T47D (cell line): ENCODE data around the gene STX1A.
A peak's percentile ranks its signal among the peaks of the same experiment; 100 is the strongest.
"Not testable (repeated sequence)": the region's sequence is repeated elsewhere in the genome, so short reads cannot be mapped to it uniquely, and the experiment has no call there.

ENCODE experiments used
- DNase-seq, 2 experiments: peaks; one replicate each; pipeline versions ENCODE4 v3.0.0 to v3.0.0-alpha.2; 2011 to 2012; ENCODE audit warnings: low read depth in 1 of 2, low spot score in 1 of 2
- JUND ChIP-seq: IDR thresholded peaks from 2 replicates; pipeline ENCODE4 v1.6.1; 2012; ENCODE audit warnings: low read depth
- in situ Hi-C: cut with HindIII; loops from 2 replicates; pipeline ENCODE4 v1.10.0; 2016; ENCODE audit warnings: low sequenced_read_pairs, low pct_unique_long_range_greater_than_20kb

The STX1A gene

GRCh38 chr7:73727952-73728351 is 8.5 kb upstream of the STX1A start:
- TF ChIP-seq JUND = no peak
- in situ Hi-C loops = no loop called here

GRCh38 chr7:73726083-73726466 is 6.6 kb upstream of the STX1A start:
- no peak for DNase-seq
- in situ Hi-C loops = no loop called here
- TF ChIP-seq JUND = no peak

More at GRCh38 chr7:73727952-73728351, 8.5 kb upstream of the STX1A start:
- no peak for DNase-seq

GRCh38 chr7:73723813-73724212 is 4.3 kb upstream of the STX1A start:
- no peak for TF ChIP-seq JUND
- in situ Hi-C loops = no loop called here
- DNase-seq = no peak

- in situ Hi-C loops = no loop called here
- no peak for TF ChIP-seq JUND
- no peak for DNase-seq
These were observed 3.3 kb upstream of the STX1A start for GRCh38 chr7:73722785-73723184.

- in situ Hi-C loops, DNase-seq: not testable (repeated sequence)
These were observed 2.7 kb upstream of the STX1A start for GRCh38 chr7:73722182-73722581.

- no peak for TF ChIP-seq JUND
- in situ Hi-C loops = no loop called here
- peak in 1 of 2 experiments; percentile 37 for DNase-seq
These were observed 1.9 kb upstream of the STX1A start for GRCh38 chr7:73721377-73721817.

- DNase-seq, in situ Hi-C loops: not testable (repeated sequence)
These were observed 974 bp upstream of the STX1A start for GRCh38 chr7:73720443-73720842.

GRCh38 chr7:73719806-73720169 is 319 bp upstream of the STX1A start:
- in situ Hi-C loops = no loop called here
- no peak for DNase-seq
- TF ChIP-seq JUND = no peak

GRCh38 chr7:73718438-73718881 is 1.0 kb downstream of the STX1A start:
- no peak for TF ChIP-seq JUND
- in situ Hi-C loops = no loop called here
- DNase-seq = no peak

- in situ Hi-C loops = no loop called here
- no peak for TF ChIP-seq JUND
- no peak for DNase-seq
These were observed 1.5 kb downstream of the STX1A start for GRCh38 chr7:73717991-73718405.

- TF ChIP-seq JUND = no peak
- in situ Hi-C loops = no loop called here
- DNase-seq = no peak
These were observed 2.3 kb downstream of the STX1A start for GRCh38 chr7:73717025-73717807.

GRCh38 chr7:73716318-73716890 is 3.1 kb downstream of the STX1A start:
- in situ Hi-C loops = no loop called here
- DNase-seq = no peak
- no peak for TF ChIP-seq JUND

- in situ Hi-C loops = no loop called here
These were observed 3.7 kb downstream of the STX1A start for GRCh38 chr7:73715648-73716317.

GRCh38 chr7:73713319-73713718 is 6.2 kb downstream of the STX1A start:
- DNase-seq, in situ Hi-C loops: not testable (repeated sequence)

More at GRCh38 chr7:73715648-73716317, 3.7 kb downstream of the STX1A start:
- no peak for TF ChIP-seq JUND
- DNase-seq = no peak
